Activated CD4-positive, alpha-beta T cell treated with anti-CD3 and anti-CD28 coated beads for 36 hours (primary cell): ENCODE measurements around the gene P2RX4. TPM values are rescaled to one million over a fixed set of nuclear protein-coding genes. Genes with fewer than 3 reads are reported as not detected.

Source experiments
- ATAC-seq: fragments of 200-7000 bp; cut with Tn5 transposase; one replicate; pipeline ENCODE4 v1.10.0; 2021; ENCODE audit warnings: mild to moderate bottlenecking, moderate library complexity
- CTCF ChIA-PET: fragments of 350-600 bp; sonication (Branson Sonifier 250); formaldehyde crosslinking; loops from one replicate; lab custom pipeline; 2021; ENCODE audit warnings: antibody characterized with exemption; lab: Charles Lee
- POLR2A ChIA-PET: fragments of 350-600 bp; sonication (Branson Sonifier 250); formaldehyde crosslinking; loops from one replicate; lab custom pipeline; 2021; ENCODE audit warnings: antibody characterized with exemption, inconsistent platforms; lab: Charles Lee
- DNase-seq: peaks from one replicate; pipeline ENCODE4 v3.0.0-alpha.2; 2020
- H3K27ac Mint-ChIP-seq: one replicate; pipeline ENCODE4 v1.8.0; 2021; ENCODE audit warnings: mixed read lengths
- H3K27me3 Mint-ChIP-seq: one replicate; pipeline ENCODE4 v1.8.0; 2021; ENCODE audit warnings: mixed read lengths
- H3K36me3 Mint-ChIP-seq: one replicate; pipeline ENCODE4 v1.8.0; 2021; ENCODE audit warnings: low read depth, mixed read lengths
- H3K4me1 Mint-ChIP-seq: one replicate; pipeline ENCODE4 v1.8.0; 2021; ENCODE audit warnings: mixed read lengths
- H3K4me3 Mint-ChIP-seq: one replicate; pipeline ENCODE4 v1.8.0; 2021; ENCODE audit warnings: mild to moderate bottlenecking, moderate library complexity, mixed read lengths
- H3K9me3 Mint-ChIP-seq: one replicate; pipeline ENCODE4 v1.8.0; 2021; ENCODE audit warnings: low read depth, mixed read lengths
- intact Hi-C, 2 experiments: fragments of 100-400 bp; cut with DNase I in 1 of 2; cut with micrococcal nuclease in 1 of 2; formaldehyde crosslinking; loops; one replicate each; pipeline versions ENCODE4 v1.14.2 to v1.15.1; 2022 to 2024; cut with DNase I, micrococcal nuclease
- total RNA-seq, 2 experiments: library from RNA; stranded (reverse); gene quantifications; one replicate each; pipeline ENCODE4 v1.2.3, GENCODE V29; 2021

The P2RX4 gene
- total RNA-seq, 2 experiments from 2014 or later, result 21.2 to 21.6 TPM

GRCh38 chr12:121261398-121261797, 51.5 kb downstream of the P2RX4 start:
- CTCF ChIA-PET, result no interaction called here
- no peak for ATAC-seq

GRCh38 chr12:121263206-121263935, 53.4 kb downstream of the P2RX4 start:
- intact Hi-C loops, result no loop called here
- Mint-ChIP-seq H3K9me3 (no peaks in the 10 kb centered on the region), H3K27ac (no peak overlapping the region), H3K4me1 (no peaks in the 10 kb centered on the region), H3K36me3 (peaks cover 43% of the 10 kb centered on the region), H3K27me3 (no peaks in the 10 kb centered on the region), H3K4me3 (no peak overlapping the region)
- no peak for DNase-seq
- no peak for ATAC-seq
- ChIA-PET CTCF (interaction anchor here (0.6 to 1.1 kb wide), 2 partner anchors 25 to 113 kb away, joined by 3 read pairs; no protein-coding TSS in a partner anchor), POLR2A (no interaction called here)

More at GRCh38 chr12:121261398-121261797, 51.5 kb downstream of the P2RX4 start:
- no peak for DNase-seq
- Mint-ChIP-seq H3K36me3 (peaks cover 46% of the 10 kb centered on the region), H3K27me3 (no peaks in the 10 kb centered on the region), H3K4me3 (no peak overlapping the region), H3K4me1 (no peaks in the 10 kb centered on the region), H3K9me3 (no peaks in the 10 kb centered on the region), H3K27ac (no peak overlapping the region)
- POLR2A ChIA-PET, result no interaction called here
- intact Hi-C loops, result no loop called here

DNA sequence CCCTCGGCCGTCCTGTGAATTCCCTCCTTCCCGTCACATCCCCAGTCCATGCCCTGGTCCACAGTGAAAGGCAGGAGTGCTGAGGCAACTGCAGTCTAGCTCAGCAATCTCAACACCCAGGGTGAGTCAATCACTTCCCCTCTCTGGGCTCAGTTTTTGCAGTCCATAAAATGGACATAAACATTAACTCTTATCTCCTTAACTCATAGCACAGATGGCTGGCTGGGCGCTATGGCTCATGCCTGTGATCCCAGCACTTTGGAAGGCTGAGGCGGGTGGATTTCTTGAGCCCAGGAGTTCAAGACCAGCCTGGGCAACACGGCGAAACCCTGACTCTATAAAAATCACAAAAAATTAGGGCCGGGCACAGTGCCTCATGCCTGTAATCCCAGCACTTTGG, 54.2 kb downstream of the P2RX4 start:
- ChIA-PET POLR2A (no interaction called here), CTCF (interaction anchor here (0.6 to 1.1 kb wide), 2 partner anchors 24 to 112 kb away, joined by 3 read pairs; no protein-coding TSS in a partner anchor)
- intact Hi-C loops, result no loop called here
- Mint-ChIP-seq H3K9me3 (no peaks in the 10 kb centered on the region), H3K27me3 (no peaks in the 10 kb centered on the region), H3K27ac (no peak overlapping the region), H3K4me1 (no peaks in the 10 kb centered on the region), H3K4me3 (no peak overlapping the region), H3K36me3 (peaks cover 41% of the 10 kb centered on the region)
- ATAC-seq (no peak), DNase-seq (no peak)

- CTCF ChIA-PET, result interaction anchor here (0.7 kb wide), 1 partner anchor 810 kb away, joined by 4 read pairs; no protein-coding TSS in a partner anchor
- no peaks in the 10 kb centered on the region for H3K27me3 Mint-ChIP-seq
- H3K36me3 Mint-ChIP-seq, result peaks cover 40% of the 10 kb centered on the region
- no peaks in the 10 kb centered on the region for H3K4me1 Mint-ChIP-seq
- no peaks in the 10 kb centered on the region for H3K9me3 Mint-ChIP-seq
- POLR2A ChIA-PET, result no interaction called here
- ATAC-seq (no peak), DNase-seq (no peak)
- H3K27ac Mint-ChIP-seq, result no peak overlapping the region
- intact Hi-C loops, result no loop called here
- H3K4me3 Mint-ChIP-seq, result no peak overlapping the region
Observed at GRCh38 chr12:121264951-121265515, 55.1 kb downstream of the P2RX4 start.

- H3K27ac Mint-ChIP-seq, result no peak overlapping the region
- H3K9me3 Mint-ChIP-seq, result no peaks in the 10 kb centered on the region
- H3K27me3 Mint-ChIP-seq, result no peaks in the 10 kb centered on the region
- ChIA-PET CTCF (interaction anchor here (0.6 kb wide), 1 partner anchor 37 kb away, joined by 3 read pairs; no protein-coding TSS in a partner anchor), POLR2A (no interaction called here)
- peaks cover 37% of the 10 kb centered on the region for H3K36me3 Mint-ChIP-seq
- DNase-seq (no peak), ATAC-seq (no peak)
- H3K4me3 Mint-ChIP-seq, result no peak overlapping the region
- no peaks in the 10 kb centered on the region for H3K4me1 Mint-ChIP-seq
- intact Hi-C loops, result no loop called here
Observed at GRCh38 chr12:121267822-121268221, 57.9 kb downstream of the P2RX4 start.

DNA sequence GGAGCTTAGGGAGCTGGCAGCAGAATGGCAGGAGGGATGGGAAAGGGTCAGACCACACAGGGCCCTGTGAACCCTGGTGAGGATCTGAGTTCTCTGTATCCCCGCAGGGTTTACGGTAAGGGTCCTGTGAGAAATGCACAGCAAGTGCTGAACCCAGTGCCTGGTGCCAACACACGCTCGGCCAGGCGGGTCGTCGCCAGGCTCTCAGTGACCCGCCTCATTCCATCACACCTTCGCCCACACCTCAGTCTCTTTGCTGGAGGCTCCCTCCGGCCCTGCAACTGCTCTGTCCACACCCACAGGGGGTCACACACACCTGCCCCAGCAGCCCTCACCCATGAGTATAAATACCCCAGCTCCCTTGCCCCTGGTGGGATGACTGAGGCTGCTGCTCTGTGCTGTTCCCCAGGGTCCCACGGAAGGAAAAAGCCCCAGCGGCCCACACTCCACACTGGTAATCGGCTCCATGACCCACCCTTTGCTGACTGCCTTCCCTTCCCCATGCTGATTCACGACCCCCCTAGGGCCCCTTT, 63.5 kb downstream of the P2RX4 start:
- intact Hi-C loops, result no loop called here
- ATAC-seq (no peak), DNase-seq (no peak)
- Mint-ChIP-seq H3K27me3 (no peaks in the 10 kb centered on the region), H3K27ac (no peak overlapping the region), H3K36me3 (peaks cover 42% of the 10 kb centered on the region), H3K9me3 (no peaks in the 10 kb centered on the region), H3K4me1 (peaks cover 11% of the 10 kb centered on the region), H3K4me3 (no peak overlapping the region)
- ChIA-PET CTCF (interaction anchor here (0.8 kb wide), 1 partner anchor 24 kb away, joined by 3 read pairs; no protein-coding TSS in a partner anchor), POLR2A (no interaction called here)

GRCh38 chr12:121274036-121274763, 64.3 kb downstream of the P2RX4 start:
- Mint-ChIP-seq H3K4me1 (peaks cover 11% of the 10 kb centered on the region), H3K36me3 (peaks cover 37% of the 10 kb centered on the region), H3K9me3 (no peaks in the 10 kb centered on the region), H3K4me3 (no peak overlapping the region), H3K27ac (no peak overlapping the region), H3K27me3 (no peaks in the 10 kb centered on the region)
- DNase-seq, result no peak
- ATAC-seq, result no peak
- ChIA-PET CTCF (interaction anchor here (0.7 kb wide), 1 partner anchor 60 kb away, joined by 3 read pairs; no protein-coding TSS in a partner anchor), POLR2A (no interaction called here)
- intact Hi-C loops, result no loop called here

DNA sequence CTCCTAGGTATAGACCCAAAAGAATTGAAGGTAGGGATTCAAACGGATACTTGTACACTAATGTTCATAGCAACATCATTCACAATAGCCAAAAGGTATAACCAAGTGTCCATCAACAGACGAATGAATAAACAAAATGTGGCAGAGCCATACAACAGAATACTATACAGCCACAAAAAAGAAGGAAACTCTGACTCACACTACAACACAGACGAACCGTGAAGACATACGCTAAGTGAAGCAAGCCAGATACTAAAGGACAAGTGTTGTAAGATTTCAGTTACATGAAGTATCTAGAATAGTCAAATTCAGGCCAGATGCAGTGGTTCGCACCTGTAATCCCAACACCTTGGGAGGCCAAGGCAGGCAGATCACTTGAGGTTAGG, 67.4 kb downstream of the P2RX4 start:
- H3K4me3 Mint-ChIP-seq, result no peak overlapping the region
- DNase-seq (no peak), ATAC-seq (peak; percentile 42)
- no peaks in the 10 kb centered on the region for H3K27me3 Mint-ChIP-seq
- ChIA-PET CTCF (interaction anchor here (0.6 kb wide), 1 partner anchor 280 kb away, joined by 3 read pairs; no protein-coding TSS in a partner anchor), POLR2A (no interaction called here)
- H3K27ac Mint-ChIP-seq, result peak overlapping the region; percentile 73
- H3K9me3 Mint-ChIP-seq, result no peaks in the 10 kb centered on the region
- intact Hi-C loops, result no loop called here
- peaks cover 11% of the 10 kb centered on the region for H3K4me1 Mint-ChIP-seq
- peaks cover 26% of the 10 kb centered on the region for H3K36me3 Mint-ChIP-seq

DNA sequence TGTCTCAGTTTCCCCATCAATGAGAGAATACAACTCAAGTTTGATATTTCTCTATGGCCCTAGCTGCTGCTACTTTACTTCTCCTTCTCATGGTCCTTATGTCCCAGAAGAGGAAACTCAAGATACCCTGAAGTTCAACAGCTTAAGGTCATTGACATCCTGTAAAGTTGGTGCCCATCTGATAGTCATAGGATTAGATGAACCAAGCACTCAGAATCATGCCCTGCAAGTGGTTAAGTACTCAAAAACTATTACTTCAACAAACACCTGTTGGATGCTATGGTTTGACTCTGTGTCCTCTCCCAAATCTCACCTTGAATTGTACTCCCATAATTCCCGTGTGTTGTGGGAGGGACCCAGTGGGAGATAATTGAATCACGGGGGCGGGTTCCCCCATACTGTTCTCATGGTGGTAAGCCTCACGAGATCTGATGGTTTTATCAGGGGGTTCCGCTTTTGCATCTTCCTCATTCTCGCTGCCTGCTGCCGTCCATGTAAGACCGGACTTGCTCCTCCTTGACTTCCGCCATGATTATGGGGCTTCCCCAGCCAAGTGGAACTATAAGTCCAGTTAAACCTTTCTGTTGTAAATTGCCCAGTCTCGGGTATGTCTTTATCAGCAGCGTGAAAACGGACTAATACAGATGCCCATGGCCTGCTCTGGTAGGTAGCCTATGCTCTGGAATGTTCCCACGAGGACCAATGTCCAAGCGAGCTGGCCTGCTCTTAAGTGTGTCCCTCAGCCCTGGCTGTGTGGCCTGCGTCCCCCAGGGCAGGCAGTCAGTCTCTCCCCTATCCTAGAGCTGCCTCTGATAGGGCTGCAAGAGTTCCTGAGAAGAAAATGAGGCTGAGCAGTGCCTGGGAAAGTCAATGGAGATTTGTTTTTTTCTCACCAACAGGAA, 68.5 kb downstream of the P2RX4 start:
- ATAC-seq, result no peak
- intact Hi-C loops, result no loop called here
- ChIA-PET CTCF (no interaction called here), POLR2A (interaction anchor here (0.7 kb wide), 1 partner anchor 11 kb away, joined by 3 read pairs; no protein-coding TSS in a partner anchor)
- H3K27me3 Mint-ChIP-seq, result no peaks in the 10 kb centered on the region
- peaks cover 11% of the 10 kb centered on the region for H3K4me1 Mint-ChIP-seq
- H3K27ac Mint-ChIP-seq, result no peak overlapping the region
- H3K36me3 Mint-ChIP-seq, result peaks cover 19% of the 10 kb centered on the region
- DNase-seq, result no peak
- H3K4me3 Mint-ChIP-seq, result no peak overlapping the region
- no peaks in the 10 kb centered on the region for H3K9me3 Mint-ChIP-seq

DNA sequence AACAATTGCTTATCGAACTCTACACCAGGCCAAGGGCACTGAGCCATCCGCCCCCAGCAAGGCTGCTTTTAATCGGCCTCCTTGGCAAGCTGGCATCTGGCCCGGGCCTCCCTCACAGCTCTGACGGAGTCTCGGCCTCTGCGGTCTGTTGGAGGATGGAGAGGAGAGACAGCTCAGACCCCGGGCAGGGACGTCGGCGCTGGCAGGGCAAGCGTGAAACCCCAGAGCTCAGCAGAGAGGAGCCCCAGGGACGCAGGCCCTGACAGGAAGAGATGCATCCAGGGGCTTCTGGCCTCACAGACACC, 69.1 kb downstream of the P2RX4 start:
- Mint-ChIP-seq H3K27me3 (no peaks in the 10 kb centered on the region), H3K4me1 (peaks cover 11% of the 10 kb centered on the region), H3K9me3 (no peaks in the 10 kb centered on the region), H3K27ac (no peak overlapping the region), H3K4me3 (no peak overlapping the region), H3K36me3 (peaks cover 20% of the 10 kb centered on the region)
- intact Hi-C loops, result no loop called here
- DNase-seq, result no peak
- ChIA-PET POLR2A (interaction anchor here (0.7 kb wide), 1 partner anchor 11 kb away, joined by 3 read pairs; no protein-coding TSS in a partner anchor), CTCF (no interaction called here)
- no peak for ATAC-seq
